Hepatocyte (in vitro differentiated cells): ENCODE results near the gene PARP1. TPM values are rescaled to one million over a fixed set of nuclear protein-coding genes. Genes with fewer than 3 reads are reported as not detected.

Source experiments
- DNase-seq: peaks from one replicate; pipeline ENCODE4 v3.0.0-alpha.2; 2016; ENCODE audit warnings: low spot score
- H2AFZ ChIP-seq: fragments of 200-600 bp; sonication (generic); 2 replicates; pipeline ENCODE4 v1.6.0; 2016; ENCODE audit warnings: antibody characterized with exemption, mild to moderate bottlenecking
- H3K27ac ChIP-seq: fragments of 200-600 bp; sonication (generic); 2 replicates; pipeline ENCODE4 v1.5.1; 2016; ENCODE audit warnings: mild to moderate bottlenecking
- H3K27me3 ChIP-seq: fragments of 200-600 bp; sonication (generic); 2 replicates; pipeline ENCODE4 v1.6.1; 2016
- H3K36me3 ChIP-seq: fragments of 200-600 bp; sonication (generic); replicated peaks from 2 replicates; pipeline ENCODE4 v1.5.1; 2016; ENCODE audit warnings: low read depth; ENCODE audit not compliant: insufficient read depth
- H3K4me1 ChIP-seq: fragments of 200-600 bp; sonication (generic); 2 replicates; pipeline ENCODE4 v1.5.1; 2016; ENCODE audit warnings: mild to moderate bottlenecking, moderate library complexity; ENCODE audit not compliant: insufficient read depth
- H3K4me2 ChIP-seq: fragments of 200-600 bp; sonication (generic); 2 replicates; pipeline ENCODE4 v1.6.0; 2016
- H3K4me3 ChIP-seq: fragments of 200-600 bp; sonication (generic); 2 replicates; pipeline ENCODE4 v1.5.1; 2016; ENCODE audit warnings: mild to moderate bottlenecking
- H3K79me2 ChIP-seq: fragments of 200-600 bp; sonication (generic); 2 replicates; pipeline ENCODE4 v1.6.0; 2017; ENCODE audit warnings: mild to moderate bottlenecking
- H3K9me2 ChIP-seq: fragments of 200-600 bp; sonication (generic); replicated peaks from 2 replicates; pipeline ENCODE4 v1.6.0; 2017; ENCODE audit warnings: mild to moderate bottlenecking; ENCODE audit not compliant: insufficient read depth
- H3K9me3 ChIP-seq: fragments of 200-600 bp; sonication (generic); 2 replicates; pipeline ENCODE4 v1.5.1; 2016; ENCODE audit warnings: low read depth, mild to moderate bottlenecking
- H4K20me1 ChIP-seq: fragments of 200-600 bp; sonication (generic); 2 replicates; pipeline ENCODE4 v1.6.0; 2016; ENCODE audit warnings: mild to moderate bottlenecking; ENCODE audit not compliant: insufficient read depth, poor library complexity, severe bottlenecking
- EZH2 ChIP-seq: fragments of 200-600 bp; sonication (generic); IDR thresholded peaks from 2 replicates; pipeline ENCODE4 v1.6.1; 2016; ENCODE audit warnings: antibody characterized with exemption, mild to moderate bottlenecking, borderline replicate concordance
- EZH2phosphoT487 ChIP-seq: fragments of 200-600 bp; sonication (generic); IDR thresholded peaks from one replicate; pipeline ENCODE4 v1.6.1; 2018; ENCODE audit warnings: antibody characterized with exemption, mild to moderate bottlenecking, low read depth, moderate library complexity; ENCODE audit not compliant: unreplicated experiment, severe bottlenecking
- WGBS: methylation state at CpG from one replicate; pipeline ENCODE4 v1.1.6; 2016; ENCODE audit warnings: low lambda C conversion rate; ENCODE audit errors: missing lambda C conversion rate; 5-methylcytosine and 5-hydroxymethylcytosine counted together
- polyA plus RNA-seq: library from polyadenylated mRNA; unstranded; fragments of >200 nt; fragmentation: Nextera tagmentation; extraction: Ambion mirVana; gene quantifications from 2 replicates; pipeline ENCODE4 v1.2.1, GENCODE V29; 2016
- total RNA-seq: library from RNA; depleted of rRNA; stranded (reverse); fragments of >200 nt; gene quantifications from 2 replicates; pipeline ENCODE4 v1.2.3, GENCODE V29; 2014
- TF ChIP-seq, protein P1 (sequence below): fragments of 200-600 bp; sonication (generic); IDR thresholded peaks from 2 replicates; pipeline ENCODE4 v1.5.1; 2016; ENCODE audit warnings: antibody characterized with exemption, mild to moderate bottlenecking; ENCODE audit not compliant: poor library complexity

The PARP1 gene
- total and polyA plus RNA-seq, 2 experiments from 2014 or later = 59.7 to 93.0 TPM

DNA sequence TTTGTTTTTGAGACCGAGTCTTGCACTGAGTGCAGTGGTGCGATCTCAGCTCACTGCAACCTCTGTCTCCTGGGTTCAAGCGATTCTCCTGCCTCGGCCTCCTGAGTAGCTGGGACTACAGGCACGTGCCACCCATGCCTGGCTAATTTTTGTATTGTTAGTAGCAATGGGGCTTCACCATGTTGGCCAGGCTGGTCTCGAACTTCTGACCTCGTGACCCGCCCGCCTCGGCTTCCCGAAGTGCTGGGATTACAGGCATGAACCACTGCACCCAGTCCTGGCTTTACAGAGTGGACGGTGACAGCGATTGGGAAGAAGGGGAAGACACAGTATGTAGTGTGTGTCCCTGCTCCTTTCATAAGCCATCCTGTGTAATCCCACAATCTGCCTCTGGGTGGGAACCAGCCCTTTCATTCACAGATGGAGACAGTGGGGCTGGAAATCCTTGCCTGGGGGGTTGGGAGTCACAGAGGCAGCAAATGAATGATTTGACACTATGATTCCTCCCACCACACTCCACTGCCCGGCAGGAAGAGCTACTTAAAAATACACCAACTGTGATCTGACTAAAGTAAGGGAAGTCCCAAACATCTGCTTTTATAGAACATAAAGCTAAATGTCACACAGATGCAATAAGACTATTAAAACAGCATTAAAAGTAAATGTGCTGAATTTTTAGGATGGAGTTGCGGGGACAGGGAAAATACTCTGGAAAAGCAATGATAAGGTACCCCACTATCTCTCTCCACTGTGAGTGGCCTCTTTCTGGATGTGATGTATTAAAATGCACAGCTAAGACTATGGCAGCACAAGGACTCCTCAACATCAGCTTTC lies 4.5 kb downstream of the PARP1 start:
- WGBS = 87% methylated on average over 15 of the region's 15 CpGs
- no peaks in the 10 kb centered on the region for H3K36me3 ChIP-seq
- H3K9me3 ChIP-seq = no peaks in the 10 kb centered on the region
- H3K4me1 ChIP-seq = peaks cover 25% of the 10 kb centered on the region
- no peaks in the 10 kb centered on the region for H3K9me2 ChIP-seq
- H2AFZ ChIP-seq = no peak overlapping the region
- no peak overlapping the region for H3K27ac ChIP-seq
- H3K79me2 ChIP-seq = peaks cover 81% of the 10 kb centered on the region
- H3K4me3 ChIP-seq = no peak overlapping the region
- no peak for DNase-seq
- H3K4me2 ChIP-seq = no peak overlapping the region
- no peaks in the 10 kb centered on the region for H3K27me3 ChIP-seq
- peaks cover 25% of the 10 kb centered on the region for H4K20me1 ChIP-seq
- TF ChIP-seq EZH2phosphoT487 = no peak
- TF ChIP-seq, protein P1, sequence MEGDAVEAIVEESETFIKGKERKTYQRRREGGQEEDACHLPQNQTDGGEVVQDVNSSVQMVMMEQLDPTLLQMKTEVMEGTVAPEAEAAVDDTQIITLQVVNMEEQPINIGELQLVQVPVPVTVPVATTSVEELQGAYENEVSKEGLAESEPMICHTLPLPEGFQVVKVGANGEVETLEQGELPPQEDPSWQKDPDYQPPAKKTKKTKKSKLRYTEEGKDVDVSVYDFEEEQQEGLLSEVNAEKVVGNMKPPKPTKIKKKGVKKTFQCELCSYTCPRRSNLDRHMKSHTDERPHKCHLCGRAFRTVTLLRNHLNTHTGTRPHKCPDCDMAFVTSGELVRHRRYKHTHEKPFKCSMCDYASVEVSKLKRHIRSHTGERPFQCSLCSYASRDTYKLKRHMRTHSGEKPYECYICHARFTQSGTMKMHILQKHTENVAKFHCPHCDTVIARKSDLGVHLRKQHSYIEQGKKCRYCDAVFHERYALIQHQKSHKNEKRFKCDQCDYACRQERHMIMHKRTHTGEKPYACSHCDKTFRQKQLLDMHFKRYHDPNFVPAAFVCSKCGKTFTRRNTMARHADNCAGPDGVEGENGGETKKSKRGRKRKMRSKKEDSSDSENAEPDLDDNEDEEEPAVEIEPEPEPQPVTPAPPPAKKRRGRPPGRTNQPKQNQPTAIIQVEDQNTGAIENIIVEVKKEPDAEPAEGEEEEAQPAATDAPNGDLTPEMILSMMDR = peak; percentile 9

DNA sequence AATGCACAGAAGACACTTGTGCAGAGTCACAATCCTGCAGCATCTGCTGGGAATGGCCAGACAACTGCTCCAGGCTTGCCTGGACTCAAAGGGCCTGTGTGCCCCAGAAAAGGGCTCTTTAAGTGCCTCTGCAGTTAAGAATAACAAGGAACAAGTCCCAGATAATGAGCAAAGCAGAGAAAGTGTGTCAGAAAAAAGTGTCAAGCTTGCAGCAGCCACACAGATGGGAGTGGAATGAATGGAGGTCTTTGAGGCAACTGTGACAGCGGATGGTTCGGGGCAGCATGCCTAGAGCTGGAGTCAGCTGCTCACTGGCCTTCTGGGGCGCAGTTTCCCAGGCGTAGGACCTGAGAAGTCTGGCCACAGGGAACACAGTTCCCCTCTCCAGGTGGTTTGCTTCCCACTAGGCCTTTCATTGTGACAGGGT lies 5.1 kb downstream of the PARP1 start:
- Histone ChIP-seq H3K9me2 (no peaks in the 10 kb centered on the region), H4K20me1 (peaks cover 25% of the 10 kb centered on the region), H2AFZ (no peak overlapping the region), H3K4me3 (no peak overlapping the region), H3K27me3 (no peaks in the 10 kb centered on the region), H3K27ac (no peak overlapping the region), H3K79me2 (peaks cover 86% of the 10 kb centered on the region), H3K36me3 (no peaks in the 10 kb centered on the region), H3K9me3 (no peaks in the 10 kb centered on the region), H3K4me1 (peaks cover 25% of the 10 kb centered on the region), H3K4me2 (no peak overlapping the region)
- 98% methylated on average over 4 of the region's 4 CpGs for WGBS
- no peak for DNase-seq
- TF ChIP-seq EZH2 (no peak), EZH2phosphoT487 (no peak)
- TF ChIP-seq, protein P1 = no peak

DNA sequence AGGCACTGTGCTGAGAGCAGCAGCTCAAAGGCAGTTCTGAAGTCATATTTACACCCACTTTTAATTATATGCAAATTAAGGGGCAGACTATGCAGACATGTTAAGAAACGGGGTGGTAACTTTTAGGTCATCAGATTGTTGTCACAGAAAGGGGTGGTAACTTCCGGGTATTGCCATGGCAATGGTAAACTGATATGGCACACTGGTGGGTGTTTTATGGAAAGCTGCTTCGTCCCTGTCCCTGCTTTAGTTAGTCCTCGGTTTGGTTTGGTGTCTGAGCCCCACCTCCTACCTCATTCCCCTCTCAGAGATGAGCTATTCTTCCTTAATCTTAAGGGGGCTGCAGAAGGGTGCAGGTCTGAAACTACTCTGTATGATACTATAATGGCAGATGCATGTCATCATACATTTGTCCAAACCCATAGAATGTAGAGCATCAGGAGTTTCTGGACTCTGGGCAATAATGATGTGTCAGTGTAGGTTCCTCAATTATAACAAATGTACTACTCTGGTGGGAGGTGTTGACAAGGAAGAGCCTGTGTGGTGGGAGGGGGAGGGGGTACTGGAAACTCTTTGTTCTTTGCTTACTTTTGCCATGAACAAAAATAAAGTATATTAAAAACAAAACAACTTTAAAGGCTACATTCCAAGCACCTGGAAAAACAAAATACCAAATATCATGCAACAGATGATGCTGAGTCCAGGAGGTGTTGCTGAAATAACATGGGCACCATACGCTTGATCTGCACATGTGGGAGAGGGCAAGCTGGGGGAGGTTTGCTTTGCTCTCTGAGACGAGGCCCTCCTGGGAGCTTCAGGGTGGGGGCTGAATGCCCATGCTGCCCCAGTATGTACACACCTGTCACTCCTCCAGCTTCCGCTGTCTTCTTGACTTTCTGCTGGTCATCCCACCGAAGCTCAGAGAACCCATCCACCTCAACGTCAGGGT lies 6.3 kb downstream of the PARP1 start:
- H3K79me2 ChIP-seq = peaks cover 87% of the 10 kb centered on the region
- WGBS = 84% methylated on average over 9 of the region's 9 CpGs
- H3K4me3 ChIP-seq = no peak overlapping the region
- peaks cover 21% of the 10 kb centered on the region for H3K4me1 ChIP-seq
- H3K27ac ChIP-seq = no peak overlapping the region
- H3K36me3 ChIP-seq = no peaks in the 10 kb centered on the region
- no peak overlapping the region for H3K4me2 ChIP-seq
- peaks cover 22% of the 10 kb centered on the region for H4K20me1 ChIP-seq
- no peaks in the 10 kb centered on the region for H3K9me3 ChIP-seq
- H3K27me3 ChIP-seq = no peaks in the 10 kb centered on the region
- no peak overlapping the region for H2AFZ ChIP-seq
- no peak for TF ChIP-seq EZH2
- DNase-seq = no peak
- H3K9me2 ChIP-seq = no peaks in the 10 kb centered on the region
